NOMO-1 treated with dmso at 0.1 percent for 144 hours (cell line): ENCODE measurements around the gene ZPLD1.
A peak's percentile ranks its signal among the peaks of the same experiment; 100 is the strongest.

Source experiments
- DNase-seq: peaks from one replicate; lab custom pipeline; 2025; ENCODE audit not compliant: unreplicated experiment; lab: John Stamatoyannopoulos, UW

ZPLD1 gene

GRCh38 chr3:102466001-102466400, 31.2 kb downstream of the ZPLD1 start:
- DNase-seq, result no peak

- DNase-seq, result no peak
These were observed 35.3 kb downstream of the ZPLD1 start for GRCh38 chr3:102470066-102470465.

- no peak for DNase-seq
These were observed 36.2 kb downstream of the ZPLD1 start for GRCh38 chr3:102471001-102471400.

DNA sequence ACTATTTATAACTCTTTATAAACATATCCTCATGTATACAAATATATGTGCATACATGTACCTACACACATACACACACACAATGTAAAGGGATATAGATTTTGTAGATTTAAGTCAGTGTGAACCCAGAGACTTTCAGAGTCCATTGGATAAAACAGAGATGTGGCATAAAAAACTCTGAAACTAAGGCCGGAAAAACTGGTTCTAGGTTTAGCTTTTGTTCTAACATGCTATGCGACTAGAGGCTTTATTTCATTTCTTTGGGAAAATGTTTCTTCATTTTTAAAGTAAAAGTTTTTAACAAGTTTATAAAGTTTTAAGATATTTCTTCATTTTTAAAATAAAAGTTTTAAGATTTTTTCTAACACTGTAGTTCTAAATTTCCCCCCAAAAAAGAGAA, 36.7 kb downstream of the ZPLD1 start:
- no peak for DNase-seq

GRCh38 chr3:102473648-102474047, 38.8 kb downstream of the ZPLD1 start:
- no peak for DNase-seq

DNA sequence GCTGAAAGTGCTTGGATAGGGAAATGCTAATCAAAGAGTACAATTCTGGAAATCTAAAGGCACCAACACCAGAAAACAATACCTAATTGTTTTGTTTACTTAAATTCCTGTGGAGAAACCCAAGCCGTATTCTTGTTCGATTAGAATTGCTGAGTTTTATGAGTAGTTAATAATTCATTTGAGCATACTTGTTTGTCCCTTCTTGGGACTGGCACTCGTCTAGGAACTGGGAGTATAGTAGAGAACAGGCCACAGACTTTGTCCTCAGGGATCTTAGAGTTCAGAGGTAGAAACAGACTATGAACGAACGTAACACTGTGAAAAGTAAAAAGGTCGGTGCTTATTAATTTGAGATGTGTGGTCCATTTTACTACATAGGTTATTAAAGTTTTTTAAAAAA, 39.4 kb downstream of the ZPLD1 start:
- DNase-seq, result no peak

DNA sequence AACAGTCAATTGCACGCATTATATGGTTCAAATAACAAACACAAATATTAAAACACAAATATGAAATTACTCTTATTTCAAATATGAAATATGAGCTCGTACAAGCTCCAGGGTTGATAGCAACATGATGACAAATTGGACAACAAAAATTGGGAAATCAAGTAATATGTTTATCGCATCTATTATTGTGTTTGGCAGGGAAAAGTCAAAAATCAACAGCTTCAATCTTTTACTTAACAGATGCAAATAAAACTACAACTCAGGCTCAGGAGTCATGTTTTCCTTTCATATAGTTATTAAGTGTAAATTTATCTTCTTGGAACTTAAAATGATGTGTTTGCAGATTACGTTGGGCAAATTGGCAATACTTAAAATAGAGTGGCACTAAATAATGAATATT, 41.4 kb downstream of the ZPLD1 start:
- DNase-seq, result no peak

DNA sequence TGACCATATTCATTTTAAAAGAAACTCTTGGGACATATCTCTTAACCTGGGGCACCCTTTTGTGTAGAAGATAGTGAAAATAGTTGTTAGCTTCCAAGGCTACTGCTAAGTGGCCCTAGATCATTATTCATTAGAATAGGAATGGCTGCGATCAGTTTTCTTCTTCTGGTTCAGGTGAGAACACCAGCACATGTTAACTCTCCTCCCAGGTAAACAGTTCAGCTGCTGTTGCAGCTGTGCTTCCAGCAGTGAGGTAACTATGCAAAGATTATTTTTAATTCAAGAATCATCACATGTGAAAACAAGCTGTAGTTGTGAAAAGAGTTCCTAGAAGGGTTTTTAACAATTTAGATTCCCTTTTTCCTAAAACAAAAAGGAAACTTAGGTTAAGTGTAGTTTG, 43.3 kb downstream of the ZPLD1 start:
- DNase-seq, result no peak

- no peak for DNase-seq
These were observed 45.3 kb downstream of the ZPLD1 start for GRCh38 chr3:102480139-102480538.

DNA sequence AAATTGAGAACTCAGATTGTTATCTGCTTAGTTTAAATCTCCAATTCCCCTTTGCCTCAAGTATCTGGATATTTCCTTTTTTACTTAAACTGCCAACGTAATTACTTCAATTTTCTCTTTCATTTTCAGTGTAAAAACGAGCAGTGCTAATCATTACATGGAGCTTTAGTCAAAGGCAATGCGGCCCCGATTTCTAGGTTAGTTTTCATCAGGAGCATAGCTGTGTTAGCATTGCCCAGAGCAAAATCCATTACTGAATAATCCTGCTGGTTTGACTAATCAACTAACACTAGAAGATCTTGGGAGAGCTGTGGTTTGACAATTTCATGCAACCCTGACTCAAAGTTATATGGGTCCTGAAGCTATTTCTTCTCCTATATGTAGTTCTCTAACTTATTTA, 46.2 kb downstream of the ZPLD1 start:
- DNase-seq, result no peak

GRCh38 chr3:102483556-102483955, 48.7 kb downstream of the ZPLD1 start:
- no peak for DNase-seq

DNA sequence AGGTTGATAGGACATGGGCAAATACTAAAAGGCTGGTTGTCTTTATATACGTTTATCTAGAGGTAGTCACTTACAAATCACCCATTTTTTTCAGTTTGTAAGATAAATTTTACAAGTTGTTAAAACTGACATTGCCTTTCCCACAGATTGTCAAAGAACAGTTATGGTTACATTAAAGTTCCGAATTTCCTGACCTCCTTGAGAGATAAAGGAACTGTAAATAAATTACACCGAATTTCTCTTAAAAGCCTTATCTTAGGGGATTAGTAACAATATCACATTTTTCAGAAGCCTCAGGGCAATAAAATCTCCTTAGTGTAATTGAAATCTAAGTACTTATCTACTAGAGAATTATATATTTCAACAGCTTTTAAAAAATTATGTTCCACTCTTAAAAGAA, 49.5 kb downstream of the ZPLD1 start:
- DNase-seq, result no peak

- no peak for DNase-seq
These were observed 50.9 kb downstream of the ZPLD1 start for GRCh38 chr3:102485701-102486100.

GRCh38 chr3:102488331-102488730, 53.5 kb downstream of the ZPLD1 start:
- DNase-seq, result no peak

- DNase-seq, result no peak
These were observed 57.5 kb downstream of the ZPLD1 start for GRCh38 chr3:102492300-102492699.

DNA sequence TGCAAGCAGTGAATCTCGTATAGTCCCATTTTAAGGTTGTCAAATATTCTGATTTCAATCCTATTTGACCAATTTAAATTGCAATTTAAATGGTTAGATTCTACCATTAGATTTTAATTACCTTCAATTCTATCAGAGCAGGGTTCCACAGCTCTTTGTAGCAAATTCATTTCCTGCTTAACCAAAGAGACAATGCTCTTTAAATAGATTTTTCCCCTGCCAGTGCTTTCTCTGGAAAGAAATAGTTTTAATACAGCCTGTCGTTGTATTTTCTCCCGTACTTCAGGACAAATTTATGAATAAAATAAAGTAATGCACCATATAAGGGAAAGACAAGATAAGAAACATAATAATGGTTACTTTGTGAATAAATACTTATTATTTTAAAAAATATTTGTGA, 62.8 kb downstream of the ZPLD1 start:
- DNase-seq, result no peak

DNA sequence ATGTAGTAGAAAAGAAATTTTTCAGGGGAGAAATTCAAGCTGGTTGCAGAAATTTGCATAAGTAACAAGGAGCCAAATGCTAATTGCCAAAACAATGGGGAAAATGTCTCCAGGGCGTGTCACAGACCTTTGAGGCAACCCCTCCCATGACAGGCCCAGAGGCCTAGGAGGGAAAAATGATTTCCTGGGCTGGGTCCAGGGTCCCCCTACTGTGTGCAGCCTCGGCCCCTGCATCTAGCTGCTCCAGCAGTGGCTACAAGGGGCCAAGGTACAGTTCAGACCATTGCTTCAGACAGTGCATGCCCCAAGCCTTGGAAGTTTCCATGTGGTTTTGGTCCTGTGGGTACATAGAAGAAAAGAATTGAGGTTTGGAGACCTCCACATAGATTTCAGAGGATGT, 70.7 kb downstream of the ZPLD1 start:
- DNase-seq, result no peak

GRCh38 chr3:102510663-102511062, 75.8 kb downstream of the ZPLD1 start:
- DNase-seq, result no peak

GRCh38 chr3:102511168-102511567, 76.4 kb downstream of the ZPLD1 start:
- DNase-seq, result no peak

DNA sequence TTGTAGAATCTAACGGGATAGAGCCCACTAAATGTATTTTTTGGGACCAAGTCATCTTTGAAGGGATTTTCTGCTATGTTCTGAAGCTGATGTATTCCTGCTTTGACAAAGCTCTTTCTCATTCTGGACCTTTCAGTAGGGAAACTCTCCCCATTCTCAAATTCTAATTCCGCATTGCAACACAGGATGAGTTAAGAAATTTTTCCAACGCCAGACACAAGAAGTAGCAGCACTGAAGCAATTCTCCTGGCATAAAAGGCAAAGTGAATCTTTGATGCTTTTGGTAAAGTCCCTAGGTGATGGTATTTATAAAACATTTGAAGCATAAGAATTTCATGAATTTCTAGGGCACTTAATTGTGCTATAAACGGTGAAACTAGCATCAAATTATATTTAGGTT, 76.8 kb downstream of the ZPLD1 start:
- DNase-seq, result no peak

GRCh38 chr3:102512734-102513504, 78.1 kb downstream of the ZPLD1 start:
- peak; percentile 10 for DNase-seq

DNA sequence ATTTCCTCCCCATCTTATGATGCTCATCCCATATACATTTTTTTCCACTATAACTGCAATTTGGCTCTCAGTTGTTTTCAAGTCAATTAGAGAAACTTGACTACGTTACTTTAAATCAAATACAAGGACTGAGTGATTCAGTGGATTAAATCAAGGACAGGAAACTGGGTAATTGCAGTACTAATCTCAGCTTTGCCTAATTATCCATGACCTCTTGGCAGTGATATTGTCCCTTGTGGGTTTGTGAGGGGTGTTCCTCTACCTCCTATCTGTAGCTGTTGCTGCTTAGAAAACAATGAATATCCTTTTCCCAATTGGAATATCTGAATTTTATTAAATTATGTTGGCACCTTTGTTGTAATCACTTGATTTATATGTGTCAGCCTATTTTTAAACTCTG, 79.4 kb downstream of the ZPLD1 start:
- DNase-seq, result no peak

GRCh38 chr3:102521246-102521645, 86.4 kb downstream of the ZPLD1 start:
- no peak for DNase-seq
